Smooth muscle cell (in vitro differentiated cells): ENCODE results near the gene TNFAIP6. TPM values are rescaled to one million over a fixed set of nuclear protein-coding genes. Genes with fewer than 3 reads are reported as not detected.
"Not testable (repeated sequence)": the region's sequence is repeated elsewhere in the genome, so short reads cannot be mapped to it uniquely, and the experiment has no call there.

Experiments used
- DNase-seq: peaks from one replicate; lab custom pipeline; 2025; ENCODE audit not compliant: unreplicated experiment; lab: John Stamatoyannopoulos, UW
- H2AFZ ChIP-seq: fragments of 200-600 bp; sonication (generic); 2 replicates; pipeline ENCODE4 v1.6.0; 2016; ENCODE audit warnings: antibody characterized with exemption, low read depth, mild to moderate bottlenecking
- H3F3A ChIP-seq: fragments of 200-600 bp; sonication (generic); 2 replicates; pipeline ENCODE4 v1.6.0; 2017; ENCODE audit warnings: antibody characterized with exemption, low read depth
- H3K27ac ChIP-seq: fragments of 200-600 bp; sonication (generic); 2 replicates; pipeline ENCODE4 v1.5.1; 2016; ENCODE audit warnings: low read depth, mild to moderate bottlenecking
- H3K27me3 ChIP-seq: fragments of 200-600 bp; sonication (generic); 2 replicates; pipeline ENCODE4 v1.6.1; 2016; ENCODE audit warnings: low read depth, mild to moderate bottlenecking
- H3K36me3 ChIP-seq: fragments of 200-600 bp; sonication (generic); 2 replicates; pipeline ENCODE4 v1.5.1; 2016; ENCODE audit warnings: low read depth
- H3K4me1 ChIP-seq: fragments of 200-600 bp; sonication (generic); 2 replicates; pipeline ENCODE4 v1.5.1; 2016; ENCODE audit warnings: low read depth
- H3K4me2 ChIP-seq: fragments of 200-600 bp; sonication (generic); 2 replicates; pipeline ENCODE4 v1.6.0; 2016; ENCODE audit warnings: mild to moderate bottlenecking
- H3K4me3 ChIP-seq: fragments of 200-600 bp; sonication (generic); 2 replicates; pipeline ENCODE4 v1.5.1; 2016; ENCODE audit warnings: mild to moderate bottlenecking
- H3K79me2 ChIP-seq: fragments of 200-600 bp; sonication (generic); 2 replicates; pipeline ENCODE4 v1.6.0; 2016; ENCODE audit warnings: low read depth, mild to moderate bottlenecking
- H3K9ac ChIP-seq: fragments of 200-600 bp; sonication (generic); 2 replicates; pipeline ENCODE4 v1.6.0; 2016; ENCODE audit warnings: low read depth
- H3K9me3 ChIP-seq: fragments of 200-600 bp; sonication (generic); replicated peaks from 2 replicates; pipeline ENCODE4 v1.5.1; 2016; ENCODE audit warnings: low read depth
- H4K20me1 ChIP-seq: fragments of 200-600 bp; sonication (generic); 2 replicates; pipeline ENCODE4 v1.6.0; 2016; ENCODE audit warnings: low read depth
- CTCF ChIP-seq: fragments of 200-600 bp; sonication (generic); IDR thresholded peaks from 2 replicates; pipeline ENCODE4 v1.5.1; 2017; ENCODE audit warnings: borderline replicate concordance, mild to moderate bottlenecking, antibody characterized with exemption; ENCODE audit not compliant: insufficient read depth, poor library complexity, severe bottlenecking
- WGBS: methylation state at CpG from one replicate; pipeline ENCODE4 v1.1.7; 2016; ENCODE audit warnings: low lambda C conversion rate; 5-methylcytosine and 5-hydroxymethylcytosine counted together
- microRNA-seq: library from miRNA; unstranded; fragments of <30 nt; microRNA quantifications from one replicate; pipeline ENCODE4, GENCODE V29; 2016; ENCODE audit warnings: borderline number of aligned reads
- polyA plus RNA-seq: library from polyadenylated mRNA; unstranded; fragments of >200 nt; fragmentation: Nextera tagmentation; extraction: Ambion mirVana; gene quantifications from 2 replicates; pipeline ENCODE4 v1.2.1, GENCODE V29; 2016
- small RNA-seq: library from RNA; depleted of rRNA; stranded (forward); fragments of <200 nt; gene quantifications from one replicate; pipeline ENCODE3, GENCODE V24; 2014
- total RNA-seq: library from RNA; depleted of rRNA; stranded (reverse); fragments of >200 nt; gene quantifications from 2 replicates; pipeline ENCODE4 v1.2.3, GENCODE V29; 2014

TNFAIP6 gene
- total and polyA plus RNA-seq, 2 experiments from 2014 or later = 38.2 to 38.4 TPM

DNA sequence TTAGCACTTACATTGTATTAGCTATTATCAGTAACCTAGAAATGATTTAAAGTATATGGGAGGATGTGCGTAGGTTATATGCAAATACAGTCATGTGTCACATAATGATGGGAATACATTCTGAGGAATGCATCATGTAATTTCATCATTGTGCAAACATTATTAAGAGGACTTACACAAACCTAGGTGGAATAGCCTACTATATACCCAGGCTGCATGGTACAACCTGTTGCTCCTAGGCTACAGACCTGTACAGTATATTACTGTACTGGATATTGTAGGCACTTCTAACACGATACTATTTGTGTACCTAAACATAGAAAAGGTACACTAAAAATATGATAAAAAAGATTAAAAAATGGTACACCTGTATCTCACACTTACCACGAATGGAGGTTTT, 60.3 kb downstream of the TNFAIP6 start:
- H3K4me1 ChIP-seq = no peaks in the 10 kb centered on the region
- peaks cover 11% of the 10 kb centered on the region for H4K20me1 ChIP-seq
- WGBS = 93% methylated on average over 3 of the region's 3 CpGs
- no peaks in the 10 kb centered on the region for H3K27me3 ChIP-seq
- H3F3A ChIP-seq = no peaks in the 10 kb centered on the region
- H3K9ac ChIP-seq = no peak overlapping the region
- H3K27ac ChIP-seq = no peak overlapping the region
- peaks cover 30% of the 10 kb centered on the region for H3K36me3 ChIP-seq
- H3K9me3 ChIP-seq = no peaks in the 10 kb centered on the region
- H2AFZ ChIP-seq = no peak overlapping the region
- no peak overlapping the region for H3K4me2 ChIP-seq
- peaks cover 20% of the 10 kb centered on the region for H3K79me2 ChIP-seq
- H3K4me3 ChIP-seq = no peak overlapping the region
- DNase-seq = no peak
- no peak for TF ChIP-seq CTCF

DNA sequence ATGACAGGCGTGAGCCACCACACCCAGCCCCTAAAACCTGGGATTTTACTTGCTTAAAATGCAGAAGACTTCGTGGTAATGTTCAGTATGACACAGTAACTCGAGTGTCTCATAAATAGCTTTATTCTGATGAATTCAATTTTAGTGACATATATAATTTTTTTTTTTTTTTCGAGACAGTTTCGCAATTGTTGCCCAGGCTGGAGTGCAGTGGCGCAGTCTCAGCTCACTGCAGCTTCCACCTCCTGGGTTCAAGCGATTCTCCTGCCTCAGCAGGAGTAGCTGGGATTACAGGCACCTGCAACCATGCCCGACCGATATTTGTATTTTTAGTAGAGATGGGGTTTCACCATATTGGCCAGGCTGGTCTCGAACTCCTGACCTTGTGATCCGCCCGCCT, 64.3 kb downstream of the TNFAIP6 start:
- DNase-seq, H3K27ac ChIP-seq, H3K4me2 ChIP-seq, H3K4me1 ChIP-seq, H3K9ac ChIP-seq, H3F3A ChIP-seq, H3K4me3 ChIP-seq, H3K9me3 ChIP-seq, H3K27me3 ChIP-seq, H2AFZ ChIP-seq: not testable (repeated sequence)
- Histone ChIP-seq H3K79me2 (peaks cover 27% of the 10 kb centered on the region), H3K36me3 (peaks cover 15% of the 10 kb centered on the region), H4K20me1 (peaks cover 13% of the 10 kb centered on the region)
- 97% methylated on average over 12 of the region's 12 CpGs for WGBS

DNA sequence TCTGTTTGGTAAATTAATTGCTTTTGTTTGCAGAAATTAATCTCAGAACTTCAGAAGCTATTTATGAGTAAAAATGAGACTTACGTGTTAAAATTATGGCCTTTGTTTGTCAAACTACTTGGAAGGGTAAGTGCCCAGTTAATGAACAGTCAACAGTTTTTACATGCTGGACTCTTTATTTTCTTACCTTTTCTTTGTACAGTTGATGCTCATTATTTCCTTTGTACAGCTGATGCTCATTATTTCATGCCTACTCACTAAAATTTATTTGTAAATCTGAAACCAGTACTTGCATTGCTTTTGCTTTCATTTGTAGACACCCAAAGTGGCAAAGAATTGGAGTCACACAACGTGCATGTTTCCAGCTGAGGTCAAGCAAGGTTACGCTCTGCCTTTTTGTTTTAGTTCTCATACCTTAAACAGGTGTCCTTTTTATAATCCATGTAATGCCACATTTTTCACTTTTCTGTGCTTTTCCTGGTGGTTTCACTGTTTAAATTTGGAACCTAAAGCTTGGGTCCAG, 65.6 kb downstream of the TNFAIP6 start:
- TF ChIP-seq CTCF = no peak
- Histone ChIP-seq H3K36me3 (peaks cover 15% of the 10 kb centered on the region), H3K4me3 (no peak overlapping the region), H3K27me3 (no peaks in the 10 kb centered on the region), H3K9ac (no peak overlapping the region), H3K27ac (no peak overlapping the region), H3K79me2 (peaks cover 37% of the 10 kb centered on the region), H3K9me3 (no peaks in the 10 kb centered on the region), H4K20me1 (peaks cover 20% of the 10 kb centered on the region), H3K4me1 (no peaks in the 10 kb centered on the region), H3K4me2 (no peak overlapping the region), H3F3A (no peaks in the 10 kb centered on the region), H2AFZ (no peak overlapping the region)
- WGBS = 97% methylated on average over 3 of the region's 3 CpGs
- DNase-seq = no peak

GRCh38 chr2:151423760-151424159, 66.4 kb downstream of the TNFAIP6 start:
- 87% methylated on average over 3 of the region's 3 CpGs for WGBS
- Histone ChIP-seq H3K9ac (no peak overlapping the region), H3K27me3 (no peaks in the 10 kb centered on the region), H3K36me3 (peaks cover 22% of the 10 kb centered on the region), H2AFZ (no peak overlapping the region), H3K4me3 (no peak overlapping the region), H3K79me2 (peaks cover 42% of the 10 kb centered on the region), H3K4me1 (no peaks in the 10 kb centered on the region), H3K4me2 (no peak overlapping the region), H3K27ac (no peak overlapping the region), H3K9me3 (no peaks in the 10 kb centered on the region), H3F3A (no peaks in the 10 kb centered on the region), H4K20me1 (peaks cover 21% of the 10 kb centered on the region)
- no peak for DNase-seq
- TF ChIP-seq CTCF = no peak

Small RNA genes within 50 kb of the gene (microRNA-seq; reads per million reads assigned to microRNA genes)
- gene MIR4773-1 = not detected
- not detected for gene MIR4773-2

Small RNA genes within 50 kb of the gene (small RNA-seq; reads per million reads assigned to genes)
- gene MIR4773-1 (not detected), gene RN7SL124P (not detected)

Other genes with a start within 250 kb of the TNFAIP6 start
- 3.9 and 4.2 TPM in 2 replicates for gene RBM43, start 95.7 kb upstream of the TNFAIP6 start, total RNA-seq
- gene RBM43, start 95.7 kb upstream of the TNFAIP6 start, polyA plus RNA-seq = 0.47 and 1.3 TPM in 2 replicates
- 2.4 and 4.3 TPM in 2 replicates for gene NMI, start 67.9 kb upstream of the TNFAIP6 start, total RNA-seq
- 2.5 and 4.8 TPM in 2 replicates for gene NMI, start 67.9 kb upstream of the TNFAIP6 start, polyA plus RNA-seq
- 30.3 and 31.8 TPM in 2 replicates for gene RIF1, start 52.3 kb downstream of the TNFAIP6 start, total RNA-seq
- gene RIF1, start 52.3 kb downstream of the TNFAIP6 start, polyA plus RNA-seq = 12.5 and 13.4 TPM in 2 replicates